HG03064 (cell line): ENCODE results near the gene OSTN.
"Not testable (repeated sequence)": the region's sequence is repeated elsewhere in the genome, so short reads cannot be mapped to it uniquely, and the experiment has no call there.

ENCODE experiments used
- ATAC-seq: cut with Tn5 transposase; IDR thresholded peaks from one replicate; pipeline ENCODE4 v1.9.1; 2021; ENCODE audit warnings: low read depth; ENCODE audit not compliant: unreplicated experiment

OSTN gene

GRCh38 chr3:191261304-191261638, 62.2 kb downstream of the OSTN start:
- no peak for ATAC-seq

GRCh38 chr3:191262650-191263049, 63.6 kb downstream of the OSTN start:
- ATAC-seq, result peak; percentile 52

GRCh38 chr3:191263365-191263764, 64.3 kb downstream of the OSTN start:
- peak; percentile 72 for ATAC-seq

GRCh38 chr3:191263850-191264249, 64.8 kb downstream of the OSTN start:
- no peak for ATAC-seq

- no peak for ATAC-seq
These were observed 69.7 kb downstream of the OSTN start for GRCh38 chr3:191268737-191269136.

GRCh38 chr3:191269289-191270085, 70.4 kb downstream of the OSTN start:
- ATAC-seq, result peak; percentile 61

- ATAC-seq, result not testable (repeated sequence)
These were observed 76.2 kb downstream of the OSTN start for GRCh38 chr3:191275244-191275643.

- no peak for ATAC-seq
These were observed 76.7 kb downstream of the OSTN start for GRCh38 chr3:191275751-191276150.

GRCh38 chr3:191280111-191280510, 81.1 kb downstream of the OSTN start:
- no peak for ATAC-seq

GRCh38 chr3:191280882-191281281, 81.8 kb downstream of the OSTN start:
- ATAC-seq, result no peak

GRCh38 chr3:191282251-191283185, 83.5 kb downstream of the OSTN start:
- ATAC-seq, result no peak

GRCh38 chr3:191283400-191283799, 84.4 kb downstream of the OSTN start:
- ATAC-seq, result no peak

GRCh38 chr3:191290311-191291025, 91.4 kb downstream of the OSTN start:
- peak; percentile 77 for ATAC-seq

- ATAC-seq, result no peak
These were observed 93.4 kb downstream of the OSTN start for GRCh38 chr3:191292243-191293015.

GRCh38 chr3:191294291-191294690, 95.2 kb downstream of the OSTN start:
- no peak for ATAC-seq

GRCh38 chr3:191296041-191296541, 97.0 kb downstream of the OSTN start:
- peak; percentile 84 for ATAC-seq

GRCh38 chr3:191298846-191299245, 99.8 kb downstream of the OSTN start:
- no peak for ATAC-seq

GRCh38 chr3:191300422-191300821, 101.4 kb downstream of the OSTN start:
- no peak for ATAC-seq

- ATAC-seq, result peak; percentile 80
These were observed 102.0 kb downstream of the OSTN start for GRCh38 chr3:191301017-191301416.

- no peak for ATAC-seq
These were observed 102.9 kb downstream of the OSTN start for GRCh38 chr3:191301782-191302411.
